HepG2 (cell line): Measurements from ENCODE around the gene LAG3. TPM values are rescaled to one million over a fixed set of nuclear protein-coding genes. Genes with fewer than 3 reads are reported as not detected.

Experiments used
- DR1 ChIP-seq: sonication (generic); formaldehyde crosslinking; IDR thresholded peaks from 2 replicates; pipeline ENCODE4 v1.8.0; 2021; ENCODE audit warnings: mild to moderate bottlenecking, missing genetic modification reagents, inconsistent platforms
- FLYWCH1 ChIP-seq: sonication (generic); formaldehyde crosslinking; IDR thresholded peaks from 2 replicates; pipeline ENCODE4 v1.8.1; 2023; ENCODE audit warnings: mild to moderate bottlenecking, missing genetic modification reagents
- MIER3 ChIP-seq: IDR thresholded peaks from 2 replicates; pipeline ENCODE4 v1.6.1; 2016; ENCODE audit warnings: missing compliant biosample characterization, borderline replicate concordance
- MLX ChIP-seq: IDR thresholded peaks from 2 replicates; pipeline ENCODE4 v1.6.1; 2016
- MNT ChIP-seq: fragments of 450-650 bp; IDR thresholded peaks from 2 replicates; pipeline ENCODE4 v1.6.1; 2016
- NFAT5 ChIP-seq: sonication (generic); formaldehyde crosslinking; IDR thresholded peaks from 2 replicates; pipeline ENCODE4 v1.4.0; 2020; ENCODE audit warnings: missing genetic modification reagents
- ZBTB25 ChIP-seq: IDR thresholded peaks from 2 replicates; pipeline ENCODE4 v1.6.1; 2018; ENCODE audit warnings: missing genetic modification reagents
- ZNF703 ChIP-seq: sonication (generic); formaldehyde crosslinking; IDR thresholded peaks from 2 replicates; pipeline ENCODE4 v1.5.1; 2020; ENCODE audit warnings: missing genetic modification reagents, mild to moderate bottlenecking, moderate library complexity, borderline replicate concordance
- polyA plus RNA-seq, 8 experiments: library from polyadenylated mRNA; depleted of rRNA in 3 of 8; stranded (reverse) in 7 of 8; unstranded in 1 of 8; fragments of >200 nt; fragmentation: Illumina TruSeq in 4 of 8; extraction: Trizol in 4 of 8; gene quantifications; 2 replicates each; pipeline versions ENCODE4 v1.2.1 to v1.2.3, GENCODE V29; 2011 to 2016; ENCODE audit warnings: low read depth in 4 of 8, missing spikeins in 1 of 8, mixed read lengths in 1 of 8; ENCODE audit not compliant: insufficient read depth in 1 of 8
- total RNA-seq, 5 experiments: library from RNA; depleted of rRNA; stranded (reverse); fragments of >200 nt; fragmentation: Illumina TruSeq; extraction: Trizol; gene quantifications; 2 replicates each; pipeline ENCODE4 v1.2.3, GENCODE V29; 2016; ENCODE audit warnings: low read depth in 1 of 5

LAG3 gene
- total and polyA plus RNA-seq, 2 of the 13 experiments (the other 11 are each of a cell fraction or from before 2014, with no cell fraction given), result 0.11 to 0.26 TPM

- no peak for TF ChIP-seq MNT
- TF ChIP-seq MIER3 (CRISPR knock-in tag), result no peak
- no peak for TF ChIP-seq ZNF703
- TF ChIP-seq ZBTB25 (CRISPR knock-in tag), result no peak
- no peak for TF ChIP-seq FLYWCH1 (CRISPR knock-in tag)
- TF ChIP-seq NFAT5 (CRISPR knock-in tag), result no peak
- TF ChIP-seq MLX (CRISPR knock-in tag), result no peak
- TF ChIP-seq DR1 (CRISPR knock-in tag), result no peak
Observed at GRCh38 chr12:6729186-6729585, 43.1 kb upstream of the LAG3 start (continued).
